HG02981 (cell line): Measurements from ENCODE around the gene HTRA1.

Experiments
- ATAC-seq: cut with Tn5 transposase; IDR thresholded peaks from one replicate; pipeline ENCODE4 v1.9.1; 2021; ENCODE audit warnings: mild to moderate bottlenecking, moderate library complexity; ENCODE audit not compliant: unreplicated experiment

The HTRA1 gene

GRCh38 chr10:122461367-122461728, at the start of gene HTRA1:
Gene HTRA1 (plus strand): TSS chr10:122461553. CDS start chr10:122461653, 100 bp downstream.
- ATAC-seq = no peak

DNA sequence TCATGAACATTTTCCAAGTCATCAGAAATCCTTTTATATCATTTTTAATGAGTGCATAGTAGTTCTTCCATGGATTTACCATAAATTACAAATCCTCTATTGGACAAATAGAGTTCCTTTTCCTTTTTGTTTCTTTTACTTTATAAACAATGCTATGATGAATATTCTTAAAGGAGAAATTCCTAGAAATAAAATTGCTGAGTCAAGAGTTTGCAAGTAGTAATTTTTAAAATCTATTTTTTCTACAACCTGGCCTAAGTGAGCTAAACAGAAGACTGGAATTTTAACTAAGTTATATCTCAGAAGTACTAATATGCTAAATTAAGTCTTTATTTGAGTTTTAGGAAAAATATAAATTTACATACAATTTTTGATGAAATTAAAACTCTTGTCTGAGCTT, 48.0 kb upstream of the HTRA1 start:
- no peak for ATAC-seq

DNA sequence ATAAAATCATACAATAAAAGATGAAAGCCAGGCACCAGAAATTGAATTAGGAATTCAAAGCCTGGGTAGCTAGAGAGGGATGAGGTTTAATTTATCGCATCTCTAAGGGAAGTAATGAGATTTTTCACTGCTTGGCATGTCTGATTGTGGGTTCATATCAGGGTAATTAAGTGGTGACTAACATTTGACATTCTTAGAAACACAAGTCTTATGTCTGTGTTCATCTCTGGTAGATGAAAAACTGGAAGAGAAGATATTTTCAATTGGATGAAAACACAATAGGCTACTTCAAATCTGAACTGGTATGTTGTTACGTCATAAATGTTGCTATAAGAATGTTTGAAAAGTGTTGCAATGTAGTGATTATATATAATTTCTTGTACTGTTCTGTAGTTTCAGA, 43.7 kb upstream of the HTRA1 start:
- no peak for ATAC-seq

GRCh38 chr10:122419016-122419415, 42.3 kb upstream of the HTRA1 start:
- ATAC-seq = no peak

DNA sequence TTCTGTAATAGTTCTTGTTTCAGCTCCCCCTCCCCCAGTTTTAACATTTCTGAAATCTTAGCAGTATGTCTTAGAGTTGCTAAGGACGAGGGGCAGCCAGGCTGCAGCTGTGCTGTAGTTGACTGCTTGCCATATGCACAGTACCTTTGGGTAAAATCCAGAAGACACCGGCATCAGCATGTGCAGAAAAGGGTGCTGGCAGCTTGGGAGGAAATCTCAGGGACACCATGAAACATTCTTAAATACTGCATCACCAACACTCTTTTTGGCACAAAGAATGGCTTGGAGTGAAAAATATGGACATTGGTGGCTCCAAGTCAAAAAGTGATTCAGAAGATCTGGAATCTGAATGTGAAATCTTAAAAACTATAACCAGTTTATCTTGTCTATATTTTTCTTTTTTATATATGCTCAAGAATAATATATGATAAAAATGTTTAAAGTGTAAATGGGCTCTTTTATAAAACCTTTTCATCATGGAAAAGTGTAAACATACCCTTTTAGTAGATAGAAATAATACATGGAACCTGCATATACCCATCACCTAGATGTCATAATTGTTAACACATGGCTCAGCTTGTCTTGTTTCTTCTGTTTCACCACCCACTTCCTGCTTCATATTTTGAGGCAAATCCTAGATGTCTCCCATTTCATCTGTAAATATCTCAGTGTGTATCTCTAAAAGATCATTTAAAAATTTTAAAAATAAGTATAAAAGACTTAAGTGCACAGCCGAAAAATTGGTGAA, 41.3 kb upstream of the HTRA1 start:
- no peak for ATAC-seq

DNA sequence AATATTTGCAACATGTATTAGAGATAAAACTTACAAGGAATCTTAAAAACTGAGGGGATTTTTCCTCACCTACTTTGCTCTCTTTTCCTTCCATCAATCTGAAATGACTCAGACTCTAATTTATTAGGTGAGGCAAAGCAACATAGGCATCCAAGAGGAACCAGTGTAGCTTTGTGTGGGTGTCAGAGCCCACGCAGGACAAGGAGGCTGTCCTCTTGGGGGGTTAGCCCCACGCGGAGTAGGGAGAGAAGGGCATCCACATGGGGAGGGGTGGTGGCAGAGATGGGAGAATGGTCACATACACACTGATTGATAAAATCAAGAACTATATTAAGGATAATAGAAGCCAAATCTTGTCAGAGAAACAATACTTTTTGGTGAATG, 40.7 kb upstream of the HTRA1 start:
- ATAC-seq = no peak

DNA sequence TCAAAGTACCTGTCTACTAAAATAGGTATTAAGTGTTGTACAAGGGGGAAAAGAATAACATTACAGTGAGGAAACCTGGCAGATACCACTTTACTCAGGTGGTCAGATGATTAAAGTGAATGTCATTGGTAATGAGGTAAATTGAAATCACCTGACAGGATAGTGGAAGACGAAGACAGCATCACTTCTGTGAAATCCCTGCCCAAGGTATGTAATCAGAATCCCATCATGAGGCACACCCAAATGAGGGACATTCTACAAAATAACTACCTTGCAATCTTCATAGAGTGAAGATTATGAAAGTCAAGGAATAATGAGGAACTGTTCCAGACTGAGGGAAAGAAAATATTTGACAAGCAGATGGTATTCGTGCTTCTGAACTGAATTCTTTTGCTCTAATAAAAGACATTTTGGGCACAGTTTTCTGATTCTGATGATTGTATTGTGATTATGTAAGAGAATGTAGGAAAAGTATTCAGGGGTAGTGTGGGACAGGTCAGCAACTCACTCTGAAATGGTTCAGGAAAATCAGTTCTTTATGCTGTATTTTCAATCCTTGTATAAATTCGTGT, 40.2 kb upstream of the HTRA1 start:
- ATAC-seq = no peak

- no peak for ATAC-seq
These were observed 39.6 kb upstream of the HTRA1 start for GRCh38 chr10:122421742-122422141.

DNA sequence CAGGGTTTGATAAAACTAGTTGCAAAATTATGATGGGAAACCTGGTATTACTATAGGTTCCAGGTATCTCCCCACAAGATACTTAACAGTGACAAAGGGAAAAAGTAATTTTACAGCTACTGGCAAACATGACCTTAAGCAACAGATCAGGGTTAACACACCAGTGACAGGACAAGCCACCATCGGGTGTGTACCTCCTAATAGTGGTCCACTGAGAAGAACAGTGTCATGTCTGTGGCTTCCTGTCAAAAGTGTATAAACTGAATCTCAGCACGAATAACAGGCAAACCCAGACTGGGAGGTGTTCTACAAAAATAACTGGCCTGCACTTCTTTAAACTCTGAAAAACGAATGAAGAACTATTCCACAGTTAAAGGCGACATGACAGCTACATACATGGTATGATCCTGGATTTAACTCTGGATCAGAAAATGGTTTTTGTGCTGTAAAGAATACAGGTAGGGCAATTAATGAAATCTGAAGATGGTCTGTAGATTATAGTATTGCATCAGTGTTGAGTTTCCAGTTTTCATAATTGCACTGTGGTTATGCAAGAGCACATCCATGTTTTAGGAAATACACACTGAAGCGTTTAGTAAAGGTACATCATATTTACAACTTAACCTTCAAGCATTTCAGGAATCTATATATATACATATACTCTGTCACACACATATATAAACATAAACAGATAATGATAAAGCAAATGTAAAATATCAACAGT, 38.9 kb upstream of the HTRA1 start:
- no peak for ATAC-seq

GRCh38 chr10:122424059-122424458, 37.3 kb upstream of the HTRA1 start:
- no peak for ATAC-seq

GRCh38 chr10:122426829-122427228, 34.5 kb upstream of the HTRA1 start:
- no peak for ATAC-seq

- ATAC-seq = no peak
These were observed 34.1 kb upstream of the HTRA1 start for GRCh38 chr10:122427280-122427679.

- ATAC-seq = no peak
These were observed 26.0 kb upstream of the HTRA1 start for GRCh38 chr10:122435212-122435827.

GRCh38 chr10:122441961-122442360, 19.4 kb upstream of the HTRA1 start:
- ATAC-seq = no peak

DNA sequence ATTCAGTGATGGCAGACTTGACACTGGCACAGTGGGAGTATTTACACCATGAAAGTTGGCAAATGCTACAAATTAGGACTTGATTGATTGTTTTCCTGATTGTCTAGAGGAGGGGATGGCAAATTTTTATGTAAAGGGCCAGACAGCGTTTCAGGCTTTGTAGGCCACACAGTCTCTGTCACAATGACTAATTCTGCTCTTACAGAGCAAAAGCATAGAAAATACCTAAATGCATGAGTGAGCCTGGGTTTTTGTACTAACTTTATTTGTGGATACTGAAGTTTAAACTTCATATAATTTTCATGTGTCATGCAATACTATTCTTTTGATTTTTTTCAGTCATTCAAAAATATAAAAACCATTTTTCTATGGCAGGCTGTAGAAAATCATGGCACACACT, 15.9 kb upstream of the HTRA1 start:
- ATAC-seq = no peak

DNA sequence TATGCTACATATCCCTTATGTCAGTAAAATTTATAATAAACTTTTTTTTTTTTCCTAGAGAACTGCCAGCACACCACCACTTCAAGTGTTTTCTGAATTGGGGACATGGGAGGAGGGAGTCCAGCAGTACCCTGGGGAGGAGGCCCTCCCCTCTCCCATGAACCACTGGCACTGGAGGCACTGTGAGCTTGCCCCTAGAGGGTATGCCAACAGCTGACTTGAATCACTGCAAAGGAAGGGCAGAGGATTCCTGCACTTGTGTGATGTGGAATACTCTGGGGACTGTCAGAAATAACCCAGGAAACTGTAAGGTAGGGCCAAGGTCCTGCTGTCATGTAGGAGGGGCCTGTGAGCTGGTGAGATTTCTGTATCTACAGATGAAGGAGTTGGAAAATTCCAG, 15.4 kb upstream of the HTRA1 start:
- ATAC-seq = no peak

GRCh38 chr10:122446668-122447423, 14.5 kb upstream of the HTRA1 start:
- no peak for ATAC-seq

DNA sequence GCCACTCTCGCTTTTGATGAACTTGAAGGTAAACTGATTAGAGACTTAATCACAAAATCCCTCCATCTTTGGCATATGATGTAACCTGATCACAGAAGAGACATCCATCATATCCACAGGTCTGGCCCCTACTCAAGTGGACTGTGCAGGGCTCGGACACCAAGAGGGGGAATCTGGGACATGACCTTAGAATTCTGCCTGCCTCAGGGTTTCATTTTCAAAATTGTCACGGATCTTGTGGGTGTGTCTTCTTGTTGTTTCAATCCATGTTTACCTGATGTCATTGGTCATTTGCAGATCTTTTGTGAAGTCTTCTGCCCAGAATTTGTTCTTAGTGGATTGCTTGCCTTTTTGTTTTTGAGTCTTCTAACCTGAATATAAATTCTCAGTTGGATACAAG, 12.8 kb upstream of the HTRA1 start:
- no peak for ATAC-seq

GRCh38 chr10:122449153-122449552, 12.2 kb upstream of the HTRA1 start:
- no peak for ATAC-seq

DNA sequence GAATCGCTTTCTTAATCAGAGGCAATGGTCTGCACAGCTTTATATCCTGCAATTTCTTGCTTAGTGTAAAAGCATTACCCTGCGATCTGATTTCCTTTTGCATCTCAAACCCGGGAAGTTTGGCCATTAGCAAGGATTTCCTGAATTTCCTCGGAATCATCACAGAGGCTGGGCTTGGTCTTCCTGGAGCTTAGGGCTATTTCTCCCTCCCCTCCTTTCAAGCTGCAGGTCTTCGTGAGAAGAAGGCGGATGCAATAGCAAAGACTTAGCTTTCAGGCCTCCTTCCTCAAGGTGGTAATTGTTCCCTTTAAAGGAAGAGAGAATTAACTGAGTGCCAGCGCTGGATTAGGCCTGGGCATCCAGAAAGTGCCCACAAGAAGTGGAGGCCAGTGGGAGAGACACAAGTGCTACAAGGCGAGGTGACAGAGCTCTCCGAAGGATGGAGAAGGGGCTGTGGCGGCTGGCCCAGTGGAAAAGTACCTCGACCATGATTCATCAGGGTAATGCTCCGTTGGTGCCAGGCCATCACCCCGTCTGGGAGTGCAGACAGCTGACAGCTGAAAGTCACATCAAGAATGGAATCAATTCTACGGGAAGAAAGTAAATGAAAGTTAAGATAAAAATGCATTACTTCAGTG, 10.9 kb upstream of the HTRA1 start:
- ATAC-seq = no peak

DNA sequence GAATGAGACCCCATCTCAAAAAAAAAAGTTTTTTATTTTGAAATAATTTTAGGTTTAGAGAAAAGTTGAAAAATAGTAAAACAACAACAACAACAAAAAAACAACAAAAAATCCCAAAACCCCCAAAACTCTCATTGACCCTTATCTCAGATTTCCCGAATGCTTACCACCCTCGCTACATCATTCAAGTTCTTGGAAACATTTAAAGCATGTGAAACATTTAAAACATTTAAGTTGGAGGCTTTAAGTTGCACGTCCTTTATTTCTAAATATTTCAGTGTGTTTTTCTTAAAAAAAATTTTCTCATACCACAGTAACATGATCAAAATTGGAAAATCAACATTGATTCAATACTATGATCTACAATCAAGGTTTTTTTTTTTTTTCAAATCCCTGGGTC, 7.3 kb upstream of the HTRA1 start:
- no peak for ATAC-seq
